Mesodermal cell (in vitro differentiated cells): ENCODE measurements around the gene TMPRSS3.

Experiments used
- H3K27ac ChIP-seq: 2 replicates; pipeline ENCODE4 v1.7.0; 2013; ENCODE audit warnings: mild to moderate bottlenecking, low read depth, low read length, moderate library complexity; ENCODE audit not compliant: severe bottlenecking
- H3K36me3 ChIP-seq: 2 replicates; pipeline ENCODE4 v1.7.1; 2013; ENCODE audit warnings: mild to moderate bottlenecking, low read length, moderate library complexity; ENCODE audit not compliant: control insufficient read depth, insufficient read depth
- H3K4me1 ChIP-seq: one replicate; pipeline ENCODE4 v1.7.1; 2013; ENCODE audit warnings: mild to moderate bottlenecking, low read length; ENCODE audit not compliant: insufficient read depth, control insufficient read depth, poor library complexity, severe bottlenecking
- H3K4me3 ChIP-seq: 2 replicates; pipeline ENCODE4 v1.7.0; 2013; ENCODE audit warnings: low read length, control low read depth, mild to moderate bottlenecking; ENCODE audit not compliant: insufficient read depth, poor library complexity, severe bottlenecking; ENCODE audit errors: extremely low read depth
- H3K9me3 ChIP-seq: 2 replicates; pipeline ENCODE4 v1.7.1; 2013; ENCODE audit warnings: mild to moderate bottlenecking, low read length, moderate library complexity; ENCODE audit not compliant: control insufficient read depth
- WGBS, 2 experiments: methylation state at CpG; one replicate each; pipeline ENCODE4 v1.1.5; 2013; ENCODE audit warnings: missing lambda C conversion rate in 2 of 2; ENCODE audit not compliant: insufficient coverage in 2 of 2; 5-methylcytosine and 5-hydroxymethylcytosine counted together

TMPRSS3 gene

GRCh38 chr21:42427809-42428419, 32.1 kb upstream of the TMPRSS3 start:
- Histone ChIP-seq H3K36me3 (no peaks in the 10 kb centered on the region), H3K4me3 (no peak overlapping the region), H3K9me3 (no peaks in the 10 kb centered on the region), H3K4me1 (no peaks in the 10 kb centered on the region), H3K27ac (no peak overlapping the region)
- WGBS, 2 experiments: 93 to 97% methylated on average over 4 to 6 of the region's 10 CpGs

GRCh38 chr21:42426876-42427480, 31.1 kb upstream of the TMPRSS3 start:
- Histone ChIP-seq H3K9me3 (no peaks in the 10 kb centered on the region), H3K27ac (no peak overlapping the region), H3K36me3 (no peaks in the 10 kb centered on the region), H3K4me3 (no peak overlapping the region), H3K4me1 (no peaks in the 10 kb centered on the region)
- 81 to 82% methylated on average over 8 to 9 of the region's 10 CpGs for WGBS, 2 experiments

GRCh38 chr21:42426424-42426823, 30.6 kb upstream of the TMPRSS3 start:
- Histone ChIP-seq H3K4me3 (no peak overlapping the region), H3K9me3 (no peaks in the 10 kb centered on the region)
- WGBS, 2 experiments: 84 to 90% methylated on average over 7 of the region's 7 CpGs

GRCh38 chr21:42425591-42425990, 29.7 kb upstream of the TMPRSS3 start:
- H3K4me3 ChIP-seq: no peak overlapping the region
- WGBS, 2 experiments: 78 to 82% methylated on average over 4 of the region's 4 CpGs
- no peaks in the 10 kb centered on the region for H3K36me3 ChIP-seq
- H3K4me1 ChIP-seq: no peaks in the 10 kb centered on the region
- no peak overlapping the region for H3K27ac ChIP-seq
- H3K9me3 ChIP-seq: no peaks in the 10 kb centered on the region

More at GRCh38 chr21:42426424-42426823, 30.6 kb upstream of the TMPRSS3 start:
- Histone ChIP-seq H3K4me1 (no peaks in the 10 kb centered on the region), H3K27ac (no peak overlapping the region), H3K36me3 (no peaks in the 10 kb centered on the region)

GRCh38 chr21:42424914-42425541, 29.2 kb upstream of the TMPRSS3 start:
- H3K36me3 ChIP-seq: no peaks in the 10 kb centered on the region
- no peak overlapping the region for H3K4me3 ChIP-seq
- no peaks in the 10 kb centered on the region for H3K9me3 ChIP-seq
- WGBS, 2 experiments: 86 to 89% methylated on average over 9 to 11 of the region's 12 CpGs
- H3K4me1 ChIP-seq: no peaks in the 10 kb centered on the region
- H3K27ac ChIP-seq: no peak overlapping the region

GRCh38 chr21:42423685-42424084, 27.8 kb upstream of the TMPRSS3 start:
- Histone ChIP-seq H3K9me3 (no peaks in the 10 kb centered on the region), H3K4me3 (no peak overlapping the region), H3K4me1 (no peaks in the 10 kb centered on the region), H3K36me3 (no peaks in the 10 kb centered on the region), H3K27ac (no peak overlapping the region)
- 88% methylated on average over 1 of the region's 2 CpGs; no CpG with 5 or more reads in 1 of the 2 experiments for WGBS, 2 experiments

- no peaks in the 10 kb centered on the region for H3K36me3 ChIP-seq
- WGBS, 2 experiments: 78 to 81% methylated on average over 5 to 8 of the region's 10 CpGs
These were observed 27.4 kb upstream of the TMPRSS3 start for GRCh38 chr21:42423197-42423675.

GRCh38 chr21:42421018-42421793, 25.4 kb upstream of the TMPRSS3 start:
- Histone ChIP-seq H3K36me3 (no peaks in the 10 kb centered on the region), H3K4me3 (no peak overlapping the region), H3K27ac (no peak overlapping the region), H3K9me3 (no peaks in the 10 kb centered on the region), H3K4me1 (no peaks in the 10 kb centered on the region)
- 55 to 93% methylated on average over 2 to 3 of the region's 3 CpGs for WGBS, 2 experiments

More at GRCh38 chr21:42423197-42423675, 27.4 kb upstream of the TMPRSS3 start:
- no peaks in the 10 kb centered on the region for H3K4me1 ChIP-seq
- H3K4me3 ChIP-seq: no peak overlapping the region
- no peak overlapping the region for H3K27ac ChIP-seq
- H3K9me3 ChIP-seq: no peaks in the 10 kb centered on the region

GRCh38 chr21:42419845-42420244, 24.0 kb upstream of the TMPRSS3 start:
- H3K4me1 ChIP-seq: peaks cover 6% of the 10 kb centered on the region
- no peak overlapping the region for H3K27ac ChIP-seq
- H3K36me3 ChIP-seq: no peaks in the 10 kb centered on the region
- no peaks in the 10 kb centered on the region for H3K9me3 ChIP-seq
- H3K4me3 ChIP-seq: no peak overlapping the region
- 84 to 93% methylated on average over 3 of the region's 6 CpGs for WGBS, 2 experiments

- no peaks in the 10 kb centered on the region for H3K9me3 ChIP-seq
- H3K27ac ChIP-seq: no peak overlapping the region
- peaks cover 6% of the 10 kb centered on the region for H3K4me1 ChIP-seq
- H3K36me3 ChIP-seq: no peaks in the 10 kb centered on the region
- no CpG with 5 or more reads among the region's 4 CpGs for WGBS, 2 experiments
- no peak overlapping the region for H3K4me3 ChIP-seq
These were observed 23.0 kb upstream of the TMPRSS3 start for GRCh38 chr21:42418886-42419285.
